Keratinocyte (primary cell): ENCODE results near the gene SLC43A1.

Source experiments
- CTCF ChIP-seq, 3 experiments: IDR thresholded peaks in 1 of 3; conservative IDR thresholded peaks in 1 of 3; optimal IDR thresholded peaks in 1 of 3; 2 replicates in 2 of 3; 3 replicates in 1 of 3; pipeline versions ENCODE3 to v1.5.1; 2011; ENCODE audit warnings: low read length in 3 of 3, mild to moderate bottlenecking in 3 of 3, moderate library complexity in 2 of 3, control low read depth in 1 of 3, inconsistent platforms in 1 of 3; ENCODE audit not compliant: insufficient read depth in 2 of 3; ENCODE audit errors: extremely low read depth in 1 of 3
- EZH2 ChIP-seq: IDR thresholded peaks from one replicate; pipeline ENCODE4 v1.6.1; 2012; ENCODE audit warnings: inconsistent platforms, mild to moderate bottlenecking, low read length, moderate library complexity

GRCh38 chr11:57467508-57468157, 47.9 kb downstream of the SLC43A1 start:
- TF ChIP-seq CTCF (optimal IDR thresholded peaks at IDR 0.05 in 1 of 3, IDR thresholded peaks at IDR 0.05 in 1 of 3, conservative IDR thresholded peaks at IDR 0.05 in 1 of 3; ENCODE audit: extremely low read depth in 1 of 3, insufficient read depth in 2 of 3, low read length in 3 of 3) (no peak), EZH2 (no peak)
